Neural progenitor cell (in vitro differentiated cells): ENCODE results near the gene HIRA.
"Not testable (repeated sequence)": the region's sequence is repeated elsewhere in the genome, so short reads cannot be mapped to it uniquely, and the experiment has no call there.

ENCODE experiments used
- EZH2 ChIP-seq: fragments of 200-600 bp; sonication (generic); IDR thresholded peaks from 2 replicates; pipeline ENCODE4 v1.6.1; 2017; ENCODE audit warnings: antibody characterized with exemption, mild to moderate bottlenecking, moderate library complexity
- EZH2phosphoT487 ChIP-seq: fragments of 200-600 bp; sonication (generic); IDR thresholded peaks from 2 replicates; pipeline ENCODE4 v1.6.1; 2017; ENCODE audit warnings: antibody characterized with exemption
- TF ChIP-seq, protein P1 (sequence below): fragments of 200-600 bp; sonication (generic); IDR thresholded peaks from 2 replicates; pipeline ENCODE4 v1.5.1; 2017; ENCODE audit warnings: antibody characterized with exemption, mild to moderate bottlenecking

DNA sequence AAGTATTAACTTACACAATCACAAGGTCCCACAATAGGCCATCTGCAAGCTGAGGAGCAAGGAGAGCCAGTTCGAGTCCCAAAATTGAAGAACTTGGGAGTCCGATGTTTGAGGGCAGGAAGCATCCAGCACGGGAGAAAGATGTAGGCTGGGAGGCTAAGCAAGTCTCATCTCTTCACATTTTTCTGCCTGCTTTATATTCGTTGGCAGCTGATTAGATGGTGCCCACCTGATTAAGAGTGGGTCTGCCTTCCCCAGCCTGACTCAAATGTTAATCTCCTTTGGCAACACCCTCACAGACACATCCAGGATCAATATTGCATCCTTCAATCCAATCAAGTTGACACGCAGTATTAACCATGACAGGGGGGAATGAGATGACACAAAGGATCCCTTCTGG is 101.3 kb downstream of the HIRA start:
- TF ChIP-seq, protein P1, sequence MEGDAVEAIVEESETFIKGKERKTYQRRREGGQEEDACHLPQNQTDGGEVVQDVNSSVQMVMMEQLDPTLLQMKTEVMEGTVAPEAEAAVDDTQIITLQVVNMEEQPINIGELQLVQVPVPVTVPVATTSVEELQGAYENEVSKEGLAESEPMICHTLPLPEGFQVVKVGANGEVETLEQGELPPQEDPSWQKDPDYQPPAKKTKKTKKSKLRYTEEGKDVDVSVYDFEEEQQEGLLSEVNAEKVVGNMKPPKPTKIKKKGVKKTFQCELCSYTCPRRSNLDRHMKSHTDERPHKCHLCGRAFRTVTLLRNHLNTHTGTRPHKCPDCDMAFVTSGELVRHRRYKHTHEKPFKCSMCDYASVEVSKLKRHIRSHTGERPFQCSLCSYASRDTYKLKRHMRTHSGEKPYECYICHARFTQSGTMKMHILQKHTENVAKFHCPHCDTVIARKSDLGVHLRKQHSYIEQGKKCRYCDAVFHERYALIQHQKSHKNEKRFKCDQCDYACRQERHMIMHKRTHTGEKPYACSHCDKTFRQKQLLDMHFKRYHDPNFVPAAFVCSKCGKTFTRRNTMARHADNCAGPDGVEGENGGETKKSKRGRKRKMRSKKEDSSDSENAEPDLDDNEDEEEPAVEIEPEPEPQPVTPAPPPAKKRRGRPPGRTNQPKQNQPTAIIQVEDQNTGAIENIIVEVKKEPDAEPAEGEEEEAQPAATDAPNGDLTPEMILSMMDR, result not testable (repeated sequence)
- TF ChIP-seq EZH2phosphoT487, EZH2: not testable (repeated sequence)
